GM19372 (cell line): ENCODE data around the gene FBN3.
"Not testable (repeated sequence)": the region's sequence is repeated elsewhere in the genome, so short reads cannot be mapped to it uniquely, and the experiment has no call there.

Source experiments
- ATAC-seq: cut with Tn5 transposase; IDR thresholded peaks from one replicate; pipeline ENCODE4 v1.9.1; 2021; ENCODE audit warnings: mild to moderate bottlenecking, low read depth, moderate library complexity; ENCODE audit not compliant: unreplicated experiment

Gene FBN3

GRCh38 chr19:8149261-8150094 lies at the start of gene FBN3:
TSS of gene FBN3 (minus strand) at chr19:8149592. CDS start at chr19:8147480, 2,112 bp downstream.
- no peak for ATAC-seq

- ATAC-seq: no peak
Measured at GRCh38 chr19:8196271-8196927, 47.0 kb upstream of the FBN3 start.

- no peak for ATAC-seq
Measured at GRCh38 chr19:8194528-8195267, 45.3 kb upstream of the FBN3 start.

GRCh38 chr19:8192221-8192820 lies 42.9 kb upstream of the FBN3 start:
- no peak for ATAC-seq

- ATAC-seq: no peak
Measured at GRCh38 chr19:8185343-8186068, 36.1 kb upstream of the FBN3 start.

- ATAC-seq: no peak
Measured at GRCh38 chr19:8184274-8184673, 34.9 kb upstream of the FBN3 start.

- no peak for ATAC-seq
Measured at GRCh38 chr19:8180018-8180417, 30.6 kb upstream of the FBN3 start.

GRCh38 chr19:8174706-8175105 lies 25.3 kb upstream of the FBN3 start:
- no peak for ATAC-seq

- ATAC-seq: no peak
Measured at GRCh38 chr19:8168537-8168936, 19.1 kb upstream of the FBN3 start.

GRCh38 chr19:8167985-8168384 lies 18.6 kb upstream of the FBN3 start:
- ATAC-seq: no peak

GRCh38 chr19:8163759-8164158 lies 14.4 kb upstream of the FBN3 start:
- no peak for ATAC-seq

GRCh38 chr19:8161135-8161646 lies 11.8 kb upstream of the FBN3 start:
- ATAC-seq: no peak

GRCh38 chr19:8159322-8159721 lies 9.9 kb upstream of the FBN3 start:
- ATAC-seq: not testable (repeated sequence)

GRCh38 chr19:8158411-8159074 lies 9.2 kb upstream of the FBN3 start:
- no peak for ATAC-seq

- ATAC-seq: no peak
Measured at GRCh38 chr19:8155318-8155717, 5.9 kb upstream of the FBN3 start.

GRCh38 chr19:8154014-8154413 lies 4.6 kb upstream of the FBN3 start:
- not testable (repeated sequence) for ATAC-seq

- ATAC-seq: no peak
Measured at GRCh38 chr19:8151767-8152035, 2.3 kb upstream of the FBN3 start.

GRCh38 chr19:8150998-8151766 lies 1.8 kb upstream of the FBN3 start:
- ATAC-seq: no peak
